ENCODE results near the gene ING4.
A peak's percentile ranks its signal among the peaks of the same experiment; 100 is the strongest.

Gene ING4

GRCh38 chr12:6605421-6606330 is 57.2 kb downstream of the ING4 start:
- DNase-seq, result peak; percentile 35

- DNase-seq, result peak; percentile 66
These were observed 58.5 kb downstream of the ING4 start for GRCh38 chr12:6604259-6605029.

- DNase-seq, result peak; percentile 57
These were observed 59.8 kb downstream of the ING4 start for GRCh38 chr12:6603095-6603567.

GRCh38 chr12:6602526-6602925 is 60.4 kb downstream of the ING4 start:
- no peak for DNase-seq
